ENCODE data around the gene SGTB.

SGTB gene

DNA sequence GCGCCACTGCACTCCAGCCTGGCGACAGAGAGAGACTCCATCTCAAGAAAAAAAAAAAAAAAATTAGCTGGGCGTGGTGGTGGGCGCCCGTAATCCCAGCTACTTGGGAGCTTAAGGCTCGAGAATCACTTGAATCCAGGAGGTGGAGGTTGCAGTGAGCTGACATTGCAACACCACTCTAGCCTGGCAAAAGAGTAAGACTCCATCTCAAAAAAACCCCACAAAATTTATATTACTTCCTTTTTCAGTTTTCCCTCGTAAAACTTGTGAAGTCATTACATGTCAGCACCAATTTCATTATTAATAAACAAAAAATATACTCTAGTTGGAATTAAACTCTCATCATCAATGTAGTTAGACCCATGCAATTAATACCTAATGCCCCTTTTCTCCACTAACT, 53.2 kb downstream of the SGTB start:
- H3K79me2 ChIP-seq (ENCODE audit: low read length), result no peaks in the 10 kb centered on the region
- H3K27me3 ChIP-seq (replicated peaks; ENCODE audit: insufficient read depth, low read length), result no peaks in the 10 kb centered on the region
- H3K4me1 ChIP-seq (ENCODE audit: low read length), result no peaks in the 10 kb centered on the region
- no peaks in the 10 kb centered on the region for H4K20me1 ChIP-seq (ENCODE audit: insufficient read depth, low read length)
- no peaks in the 10 kb centered on the region for H3K9me2 ChIP-seq (replicated peaks; ENCODE audit: insufficient read depth, low read length)
- H3K27ac ChIP-seq (ENCODE audit: low read length), result no peak overlapping the region
- no peak overlapping the region for H3K4me2 ChIP-seq (ENCODE audit: low read depth, low read length)
- no peak overlapping the region for H3K9ac ChIP-seq (ENCODE audit: low read length)
- H2AFZ ChIP-seq (ENCODE audit: low read length), result no peak overlapping the region
- DNase-seq, result no peak
- TF ChIP-seq, protein P1, sequence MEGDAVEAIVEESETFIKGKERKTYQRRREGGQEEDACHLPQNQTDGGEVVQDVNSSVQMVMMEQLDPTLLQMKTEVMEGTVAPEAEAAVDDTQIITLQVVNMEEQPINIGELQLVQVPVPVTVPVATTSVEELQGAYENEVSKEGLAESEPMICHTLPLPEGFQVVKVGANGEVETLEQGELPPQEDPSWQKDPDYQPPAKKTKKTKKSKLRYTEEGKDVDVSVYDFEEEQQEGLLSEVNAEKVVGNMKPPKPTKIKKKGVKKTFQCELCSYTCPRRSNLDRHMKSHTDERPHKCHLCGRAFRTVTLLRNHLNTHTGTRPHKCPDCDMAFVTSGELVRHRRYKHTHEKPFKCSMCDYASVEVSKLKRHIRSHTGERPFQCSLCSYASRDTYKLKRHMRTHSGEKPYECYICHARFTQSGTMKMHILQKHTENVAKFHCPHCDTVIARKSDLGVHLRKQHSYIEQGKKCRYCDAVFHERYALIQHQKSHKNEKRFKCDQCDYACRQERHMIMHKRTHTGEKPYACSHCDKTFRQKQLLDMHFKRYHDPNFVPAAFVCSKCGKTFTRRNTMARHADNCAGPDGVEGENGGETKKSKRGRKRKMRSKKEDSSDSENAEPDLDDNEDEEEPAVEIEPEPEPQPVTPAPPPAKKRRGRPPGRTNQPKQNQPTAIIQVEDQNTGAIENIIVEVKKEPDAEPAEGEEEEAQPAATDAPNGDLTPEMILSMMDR (IDR thresholded peaks at IDR 0.05; ENCODE audit: low read length), result no peak
- no peak for TF ChIP-seq EZH2phosphoT487 (IDR thresholded peaks at IDR 0.05; ENCODE audit: low read length)
- TF ChIP-seq EZH2 (optimal IDR thresholded peaks at IDR 0.05; ENCODE audit: low read depth, low read length), result no peak
- no peak overlapping the region for H3K4me3 ChIP-seq (ENCODE audit: low read length)
- H3K36me3 ChIP-seq (replicated peaks; ENCODE audit: insufficient read depth, low read length), result no peaks in the 10 kb centered on the region
- no peaks in the 10 kb centered on the region for H3K9me3 ChIP-seq (replicated peaks; ENCODE audit: insufficient read depth, low read length)
- no peaks in the 10 kb centered on the region for H3F3A ChIP-seq (ENCODE audit: insufficient read depth, low read length)

- H3K4me1 ChIP-seq (ENCODE audit: low read length), result no peaks in the 10 kb centered on the region
- TF ChIP-seq, protein P1 (IDR thresholded peaks at IDR 0.05; ENCODE audit: low read length), result peak; percentile 14; the same call in 1 of the 2 replicates
- no peak for TF ChIP-seq EZH2phosphoT487 (IDR thresholded peaks at IDR 0.05; ENCODE audit: low read length)
- DNase-seq, result no peak
These were observed 57.9 kb downstream of the SGTB start for GRCh38 chr5:65663804-65664521.

GRCh38 chr5:65654713-65655112, 67.2 kb downstream of the SGTB start:
- no peaks in the 10 kb centered on the region for H3K79me2 ChIP-seq (ENCODE audit: low read length)
- no peaks in the 10 kb centered on the region; the same call in 1 of the 2 replicates for H3K36me3 ChIP-seq (replicated peaks; ENCODE audit: insufficient read depth, low read length)
- H4K20me1 ChIP-seq (ENCODE audit: insufficient read depth, low read length), result no peaks in the 10 kb centered on the region
- H3K27me3 ChIP-seq (replicated peaks; ENCODE audit: insufficient read depth, low read length), result no peaks in the 10 kb centered on the region
- DNase-seq, result no peak
- H3K27ac ChIP-seq (ENCODE audit: low read length), result no peak overlapping the region
- no peaks in the 10 kb centered on the region for H3K9me2 ChIP-seq (replicated peaks; ENCODE audit: insufficient read depth, low read length)
- H3K9ac ChIP-seq (ENCODE audit: low read length), result no peak overlapping the region
- H3K4me2 ChIP-seq (ENCODE audit: low read depth, low read length), result no peak overlapping the region
- H3K4me1 ChIP-seq (ENCODE audit: low read length), result no peaks in the 10 kb centered on the region
- no peak overlapping the region for H3K4me3 ChIP-seq (ENCODE audit: low read length)
- no peaks in the 10 kb centered on the region for H3F3A ChIP-seq (ENCODE audit: insufficient read depth, low read length)
- no peak overlapping the region for H2AFZ ChIP-seq (ENCODE audit: low read length)
- H3K9me3 ChIP-seq (replicated peaks; ENCODE audit: insufficient read depth, low read length), result no peaks in the 10 kb centered on the region
- TF ChIP-seq, protein P1 (IDR thresholded peaks at IDR 0.05; ENCODE audit: low read length), result no peak
- no peak for TF ChIP-seq EZH2phosphoT487 (IDR thresholded peaks at IDR 0.05; ENCODE audit: low read length)
- no peak for TF ChIP-seq EZH2 (optimal IDR thresholded peaks at IDR 0.05; ENCODE audit: low read depth, low read length)

More at GRCh38 chr5:65663804-65664521, 57.9 kb downstream of the SGTB start:
- H4K20me1 ChIP-seq (ENCODE audit: insufficient read depth, low read length), result no peaks in the 10 kb centered on the region
- no peak overlapping the region for H2AFZ ChIP-seq (ENCODE audit: low read length)
- H3K36me3 ChIP-seq (replicated peaks; ENCODE audit: insufficient read depth, low read length), result no peaks in the 10 kb centered on the region
- H3K27me3 ChIP-seq (replicated peaks; ENCODE audit: insufficient read depth, low read length), result no peaks in the 10 kb centered on the region
- H3K9me2 ChIP-seq (replicated peaks; ENCODE audit: insufficient read depth, low read length), result no peaks in the 10 kb centered on the region
- no peak overlapping the region for H3K4me3 ChIP-seq (ENCODE audit: low read length)
- H3K9me3 ChIP-seq (replicated peaks; ENCODE audit: insufficient read depth, low read length), result no peaks in the 10 kb centered on the region
- no peak overlapping the region for H3K27ac ChIP-seq (ENCODE audit: low read length)
- H3K9ac ChIP-seq (ENCODE audit: low read length), result no peak overlapping the region
- H3F3A ChIP-seq (ENCODE audit: insufficient read depth, low read length), result no peaks in the 10 kb centered on the region
- H3K79me2 ChIP-seq (ENCODE audit: low read length), result no peaks in the 10 kb centered on the region
- H3K4me2 ChIP-seq (ENCODE audit: low read depth, low read length), result no peak overlapping the region
